WTC11 (cell line): ENCODE measurements around the gene CHST7. TPM values are rescaled to one million over a fixed set of nuclear protein-coding genes. Genes with fewer than 3 reads are reported as not detected.
A peak's percentile ranks its signal among the peaks of the same experiment; 100 is the strongest.

ENCODE experiments used
- ATAC-seq: fragments of 200-7000 bp; cut with Tn5 transposase; 2 replicates; pipeline ENCODE4 v1.10.0; 2021; ENCODE audit warnings: mild to moderate bottlenecking, moderate library complexity
- CTCF ChIA-PET: fragments of 300-600 bp; sonication (Branson Sonifier 250); formaldehyde crosslinking; loops from one replicate; lab custom pipeline; 2021; ENCODE audit warnings: antibody characterized with exemption; lab: Charles Lee
- POLR2A ChIA-PET: fragments of 350-600 bp; sonication (Branson Sonifier 250); formaldehyde crosslinking; loops from one replicate; lab custom pipeline; 2021; ENCODE audit warnings: antibody characterized with exemption; lab: Charles Lee
- DNase-seq: peaks from one replicate; pipeline ENCODE4 v3.0.0; 2021; ENCODE audit warnings: low spot score
- H3K27ac Mint-ChIP-seq: 2 replicates; pipeline ENCODE4 v1.8.0; 2021; ENCODE audit warnings: mixed read lengths
- H3K27me3 Mint-ChIP-seq: 2 replicates; pipeline ENCODE4 v1.8.0; 2021; ENCODE audit warnings: low read depth, mild to moderate bottlenecking, moderate library complexity, mixed read lengths
- H3K36me3 Mint-ChIP-seq: 2 replicates; pipeline ENCODE4 v1.8.0; 2021; ENCODE audit warnings: mixed read lengths
- H3K4me1 Mint-ChIP-seq: 2 replicates; pipeline ENCODE4 v1.8.0; 2022; ENCODE audit warnings: mixed read lengths
- H3K4me3 Mint-ChIP-seq: 2 replicates; pipeline ENCODE4 v1.8.0; 2021; ENCODE audit warnings: mild to moderate bottlenecking, moderate library complexity, mixed read lengths
- H3K9me3 Mint-ChIP-seq: 2 replicates; pipeline ENCODE4 v1.8.0; 2021; ENCODE audit warnings: mixed read lengths
- ATF6 ChIP-seq: sonication (generic); formaldehyde crosslinking; IDR thresholded peaks from 2 replicates; pipeline ENCODE4 v1.8.1; 2023; ENCODE audit warnings: mild to moderate bottlenecking, missing genetic modification reagents
- CREB1 ChIP-seq: sonication (generic); formaldehyde crosslinking; IDR thresholded peaks from 2 replicates; pipeline ENCODE4 v1.8.0; 2023; ENCODE audit warnings: mild to moderate bottlenecking, missing genetic modification reagents
- CREM ChIP-seq: sonication (generic); formaldehyde crosslinking; IDR thresholded peaks from 2 replicates; pipeline ENCODE4 v1.8.1; 2022; ENCODE audit warnings: mild to moderate bottlenecking, missing genetic modification reagents, moderate library complexity
- EMX1 ChIP-seq: fragments of 250-450 bp; sonication (Bioruptor Pico); IDR thresholded peaks from 2 replicates; pipeline ENCODE4 v1.8.0; 2021; ENCODE audit warnings: mild to moderate bottlenecking
- FOXJ3 ChIP-seq: sonication (generic); formaldehyde crosslinking; IDR thresholded peaks from 2 replicates; pipeline ENCODE4 v1.9.0; 2021; ENCODE audit warnings: missing genetic modification reagents, mild to moderate bottlenecking, borderline replicate concordance
- FOXK1 ChIP-seq: sonication (generic); formaldehyde crosslinking; IDR thresholded peaks from 2 replicates; pipeline ENCODE4 v1.8.0; 2022; ENCODE audit warnings: mild to moderate bottlenecking, moderate library complexity, missing genetic modification reagents
- IRF1 ChIP-seq: sonication (generic); formaldehyde crosslinking; IDR thresholded peaks from 2 replicates; pipeline ENCODE4 v1.8.0; 2023; ENCODE audit warnings: missing genetic modification reagents
- JUN ChIP-seq: sonication (generic); formaldehyde crosslinking; IDR thresholded peaks from 2 replicates; pipeline ENCODE4 v1.8.0; 2023; ENCODE audit warnings: mild to moderate bottlenecking, missing genetic modification reagents
- MLX ChIP-seq: sonication (generic); formaldehyde crosslinking; IDR thresholded peaks from 2 replicates; pipeline ENCODE4 v1.8.1; 2023; ENCODE audit warnings: mild to moderate bottlenecking, missing genetic modification reagents, moderate library complexity
- NR1H2 ChIP-seq: sonication (generic); formaldehyde crosslinking; IDR thresholded peaks from 2 replicates; pipeline ENCODE4 v1.9.0; 2021; ENCODE audit warnings: mild to moderate bottlenecking, moderate library complexity, missing genetic modification reagents
- NR3C1 ChIP-seq: sonication (generic); formaldehyde crosslinking; conservative IDR thresholded peaks from 2 replicates; pipeline ENCODE4 v1.8.1; 2023; ENCODE audit warnings: low read depth, mild to moderate bottlenecking, missing genetic modification reagents
- SP1 ChIP-seq: sonication (generic); formaldehyde crosslinking; conservative IDR thresholded peaks from 2 replicates; pipeline ENCODE4 v1.8.1; 2022; ENCODE audit warnings: missing genetic modification reagents
- TP53 ChIP-seq: sonication (generic); formaldehyde crosslinking; IDR thresholded peaks from 2 replicates; pipeline ENCODE4 v1.8.1; 2023; ENCODE audit warnings: mild to moderate bottlenecking, missing genetic modification reagents
- ZNF219 ChIP-seq: sonication (generic); formaldehyde crosslinking; IDR thresholded peaks from 2 replicates; pipeline ENCODE4 v1.8.0; 2023; ENCODE audit warnings: missing genetic modification reagents, mild to moderate bottlenecking, borderline replicate concordance
- ZNF416 ChIP-seq: fragments of 250-450 bp; sonication (Bioruptor Pico); IDR thresholded peaks from 2 replicates; pipeline ENCODE4 v1.9.0; 2021; ENCODE audit warnings: mild to moderate bottlenecking, inconsistent platforms
- total RNA-seq: library from RNA; stranded (reverse); gene quantifications from 3 replicates; pipeline ENCODE4 v1.2.3, GENCODE V29; 2021

The CHST7 gene
- total RNA-seq, 1 experiment from 2014 or later: 19.6 TPM

- DNase-seq: no peak
- CTCF ChIA-PET: no interaction called here
- POLR2A ChIA-PET: no interaction called here
- no peak for ATAC-seq
- H3K9me3 Mint-ChIP-seq: no peaks in the 10 kb centered on the region
- no peaks in the 10 kb centered on the region for H3K36me3 Mint-ChIP-seq
- no peak overlapping the region for H3K4me3 Mint-ChIP-seq
- H3K27ac Mint-ChIP-seq: no peak overlapping the region
- no peaks in the 10 kb centered on the region; the same call in 1 of the 2 replicates for H3K27me3 Mint-ChIP-seq
- H3K4me1 Mint-ChIP-seq: peaks cover 21% of the 10 kb centered on the region
- no peak for TF ChIP-seq ATF6 (CRISPR knock-in tag)
- no peak for TF ChIP-seq NR1H2 (CRISPR knock-in tag)
- no peak for TF ChIP-seq SP1 (CRISPR knock-in tag)
Measured at GRCh38 chrX:46569621-46570020, 3.9 kb upstream of the CHST7 start.

GRCh38 chrX:46571423-46572339 is 1.9 kb upstream of the CHST7 start:
- ChIA-PET POLR2A (no interaction called here), CTCF (interaction anchor here (1.0 kb wide), 1 partner anchor 225 kb away, joined by 3 read pairs; no protein-coding TSS in a partner anchor)
- H3K36me3 Mint-ChIP-seq: no peaks in the 10 kb centered on the region
- ATAC-seq (no peak), DNase-seq (no peak)
- peak overlapping the region; percentile 66; the same call in 1 of the 2 replicates for H3K27ac Mint-ChIP-seq
- no peak overlapping the region for H3K4me3 Mint-ChIP-seq
- peaks cover 27% of the 10 kb centered on the region for H3K4me1 Mint-ChIP-seq
- no peaks in the 10 kb centered on the region for H3K9me3 Mint-ChIP-seq
- TF ChIP-seq ZNF416 (CRISPR knock-in tag) (no peak), NR3C1 (CRISPR knock-in tag) (no peak), TP53 (CRISPR knock-in tag) (no peak), ZNF219 (CRISPR knock-in tag) (no peak), MLX (CRISPR knock-in tag) (no peak), JUN (CRISPR knock-in tag) (no peak), CREB1 (no peak), EMX1 (CRISPR knock-in tag) (no peak), FOXJ3 (CRISPR knock-in tag) (no peak), CREM (CRISPR knock-in tag) (no peak)
- H3K27me3 Mint-ChIP-seq: peaks cover 3% of the 10 kb centered on the region

- ATAC-seq: no peak
- TF ChIP-seq IRF1: no peak
- TF ChIP-seq FOXK1 (CRISPR knock-in tag): no peak
- no peak for TF ChIP-seq CREM (CRISPR knock-in tag)
- Mint-ChIP-seq H3K4me3 (no peak overlapping the region), H3K4me1 (peaks cover 34% of the 10 kb centered on the region), H3K27me3 (peaks cover 3% of the 10 kb centered on the region), H3K27ac (no peak overlapping the region), H3K36me3 (no peaks in the 10 kb centered on the region), H3K9me3 (no peaks in the 10 kb centered on the region)
- ChIA-PET CTCF (interaction anchor here (1.0 kb wide), 1 partner anchor 86 kb away, joined by 3 read pairs; no protein-coding TSS in a partner anchor), POLR2A (no interaction called here)
- DNase-seq: no peak
Measured at GRCh38 chrX:46572340-46572936, 1.1 kb upstream of the CHST7 start.
